Right lobe of liver (tissue), 4 donors: ENCODE results near the gene DLG2.

ENCODE experiments used
- POLR2A ChIP-seq: fragments of 450-650 bp; IDR thresholded peaks from one replicate; pipeline ENCODE4 v1.6.1; 2017; ENCODE audit warnings: antibody characterized with exemption, mild to moderate bottlenecking
- TF ChIP-seq, protein P1 (sequence below), 4 donors: fragments of 200-600 bp in 3 of 4; fragments of 450-650 bp in 1 of 4; IDR thresholded peaks; one replicate each; pipeline versions ENCODE4 v1.5.1 to v1.8.0; 2016 to 2022; ENCODE audit warnings: antibody characterized with exemption in 4 of 4, mild to moderate bottlenecking in 2 of 4
- donor health status: DM: no; HTN: no; CAD: no.
- donor health status: DM: no; HTN: no; CAD: no.
- donor health status: DM: no; HTN: yes; CAD: no.

DNA sequence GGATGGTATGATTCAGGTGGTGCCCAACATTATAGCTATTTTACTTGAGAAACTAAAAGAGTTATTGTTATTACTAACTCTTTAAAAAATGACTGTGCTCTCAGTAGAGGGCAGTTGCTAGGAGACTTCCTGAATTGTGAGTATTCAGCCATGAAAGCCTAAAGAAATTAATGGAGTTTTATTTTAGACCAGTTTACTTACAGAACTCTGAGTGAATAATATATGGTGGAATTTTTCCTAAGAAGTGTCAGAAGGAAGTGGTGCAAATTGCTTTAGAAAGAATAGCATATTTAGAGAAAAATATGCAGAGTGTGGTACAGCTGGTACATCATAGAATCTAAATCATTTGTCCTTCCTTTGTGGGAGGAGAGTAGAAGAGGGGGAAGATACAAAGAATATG, 1651.1 kb downstream of the DLG2 start:
- TF ChIP-seq, protein P1, sequence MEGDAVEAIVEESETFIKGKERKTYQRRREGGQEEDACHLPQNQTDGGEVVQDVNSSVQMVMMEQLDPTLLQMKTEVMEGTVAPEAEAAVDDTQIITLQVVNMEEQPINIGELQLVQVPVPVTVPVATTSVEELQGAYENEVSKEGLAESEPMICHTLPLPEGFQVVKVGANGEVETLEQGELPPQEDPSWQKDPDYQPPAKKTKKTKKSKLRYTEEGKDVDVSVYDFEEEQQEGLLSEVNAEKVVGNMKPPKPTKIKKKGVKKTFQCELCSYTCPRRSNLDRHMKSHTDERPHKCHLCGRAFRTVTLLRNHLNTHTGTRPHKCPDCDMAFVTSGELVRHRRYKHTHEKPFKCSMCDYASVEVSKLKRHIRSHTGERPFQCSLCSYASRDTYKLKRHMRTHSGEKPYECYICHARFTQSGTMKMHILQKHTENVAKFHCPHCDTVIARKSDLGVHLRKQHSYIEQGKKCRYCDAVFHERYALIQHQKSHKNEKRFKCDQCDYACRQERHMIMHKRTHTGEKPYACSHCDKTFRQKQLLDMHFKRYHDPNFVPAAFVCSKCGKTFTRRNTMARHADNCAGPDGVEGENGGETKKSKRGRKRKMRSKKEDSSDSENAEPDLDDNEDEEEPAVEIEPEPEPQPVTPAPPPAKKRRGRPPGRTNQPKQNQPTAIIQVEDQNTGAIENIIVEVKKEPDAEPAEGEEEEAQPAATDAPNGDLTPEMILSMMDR (IDR thresholded peaks at IDR 0.05): no peak
- TF ChIP-seq POLR2A: no peak
